ENCODE measurements around the gene CASTOR1.

The CASTOR1 gene

GRCh38 chr22:30296324-30296723, 7.0 kb upstream of the CASTOR1 start:
- Histone ChIP-seq H3K9ac (ENCODE audit: low read length) (no peak overlapping the region), H3K4me2 (ENCODE audit: low read depth, low read length, poor library complexity, severe bottlenecking) (no peak overlapping the region), H2AFZ (ENCODE audit: low read depth, low read length, severe bottlenecking) (no peak overlapping the region), H3K9me3 (ENCODE audit: insufficient read depth, low read length) (no peaks in the 10 kb centered on the region), H3K9me2 (replicated peaks; ENCODE audit: insufficient read depth, low read length) (no peaks in the 10 kb centered on the region), H4K20me1 (ENCODE audit: low read depth, low read length) (no peaks in the 10 kb centered on the region), H3K27me3 (ENCODE audit: low read length) (no peaks in the 10 kb centered on the region), H3K36me3 (ENCODE audit: low read length) (no peaks in the 10 kb centered on the region), H3K27ac (ENCODE audit: low read depth, low read length) (no peak overlapping the region), H3K79me2 (ENCODE audit: insufficient read depth, low read length) (no peaks in the 10 kb centered on the region), H3F3A (ENCODE audit: insufficient read depth) (no peaks in the 10 kb centered on the region), H3K4me3 (ENCODE audit: insufficient read depth, low read length, poor library complexity, severe bottlenecking) (no peak overlapping the region)
- TF ChIP-seq, protein P1, sequence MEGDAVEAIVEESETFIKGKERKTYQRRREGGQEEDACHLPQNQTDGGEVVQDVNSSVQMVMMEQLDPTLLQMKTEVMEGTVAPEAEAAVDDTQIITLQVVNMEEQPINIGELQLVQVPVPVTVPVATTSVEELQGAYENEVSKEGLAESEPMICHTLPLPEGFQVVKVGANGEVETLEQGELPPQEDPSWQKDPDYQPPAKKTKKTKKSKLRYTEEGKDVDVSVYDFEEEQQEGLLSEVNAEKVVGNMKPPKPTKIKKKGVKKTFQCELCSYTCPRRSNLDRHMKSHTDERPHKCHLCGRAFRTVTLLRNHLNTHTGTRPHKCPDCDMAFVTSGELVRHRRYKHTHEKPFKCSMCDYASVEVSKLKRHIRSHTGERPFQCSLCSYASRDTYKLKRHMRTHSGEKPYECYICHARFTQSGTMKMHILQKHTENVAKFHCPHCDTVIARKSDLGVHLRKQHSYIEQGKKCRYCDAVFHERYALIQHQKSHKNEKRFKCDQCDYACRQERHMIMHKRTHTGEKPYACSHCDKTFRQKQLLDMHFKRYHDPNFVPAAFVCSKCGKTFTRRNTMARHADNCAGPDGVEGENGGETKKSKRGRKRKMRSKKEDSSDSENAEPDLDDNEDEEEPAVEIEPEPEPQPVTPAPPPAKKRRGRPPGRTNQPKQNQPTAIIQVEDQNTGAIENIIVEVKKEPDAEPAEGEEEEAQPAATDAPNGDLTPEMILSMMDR (IDR thresholded peaks at IDR 0.05; ENCODE audit: insufficient read depth, low read length, poor library complexity, severe bottlenecking) = no peak
- TF ChIP-seq EZH2phosphoT487 (conservative IDR thresholded peaks at IDR 0.05; ENCODE audit: low read length) = no peak

GRCh38 chr22:30295576-30295975, 6.3 kb upstream of the CASTOR1 start:
- Histone ChIP-seq H2AFZ (ENCODE audit: low read depth, low read length, severe bottlenecking) (no peak overlapping the region), H3K4me3 (ENCODE audit: insufficient read depth, low read length, poor library complexity, severe bottlenecking) (no peak overlapping the region), H3K79me2 (ENCODE audit: insufficient read depth, low read length) (no peaks in the 10 kb centered on the region), H3F3A (ENCODE audit: insufficient read depth) (no peaks in the 10 kb centered on the region), H3K27me3 (ENCODE audit: low read length) (no peaks in the 10 kb centered on the region), H3K9ac (ENCODE audit: low read length) (no peak overlapping the region), H4K20me1 (ENCODE audit: low read depth, low read length) (no peaks in the 10 kb centered on the region), H3K27ac (ENCODE audit: low read depth, low read length) (no peak overlapping the region), H3K36me3 (ENCODE audit: low read length) (no peaks in the 10 kb centered on the region), H3K9me2 (replicated peaks; ENCODE audit: insufficient read depth, low read length) (no peaks in the 10 kb centered on the region), H3K9me3 (ENCODE audit: insufficient read depth, low read length) (no peaks in the 10 kb centered on the region), H3K4me2 (ENCODE audit: low read depth, low read length, poor library complexity, severe bottlenecking) (no peak overlapping the region)
- TF ChIP-seq, protein P1 (IDR thresholded peaks at IDR 0.05; ENCODE audit: insufficient read depth, low read length, poor library complexity, severe bottlenecking) = no peak
- TF ChIP-seq EZH2phosphoT487 (conservative IDR thresholded peaks at IDR 0.05; ENCODE audit: low read length) = no peak

GRCh38 chr22:30294830-30295229, 5.5 kb upstream of the CASTOR1 start:
- H3K79me2 ChIP-seq (ENCODE audit: insufficient read depth, low read length) = no peaks in the 10 kb centered on the region

More at GRCh38 chr22:30294830-30295229, 5.5 kb upstream of the CASTOR1 start:
- TF ChIP-seq, protein P1 (IDR thresholded peaks at IDR 0.05; ENCODE audit: insufficient read depth, low read length, poor library complexity, severe bottlenecking) = no peak
- TF ChIP-seq EZH2phosphoT487 (conservative IDR thresholded peaks at IDR 0.05; ENCODE audit: low read length) = no peak
- Histone ChIP-seq H3K27me3 (ENCODE audit: low read length) (no peaks in the 10 kb centered on the region), H3F3A (ENCODE audit: insufficient read depth) (peaks cover 2% of the 10 kb centered on the region; the same call in 1 of the 2 replicates), H3K9me3 (ENCODE audit: insufficient read depth, low read length) (no peaks in the 10 kb centered on the region), H4K20me1 (ENCODE audit: low read depth, low read length) (no peaks in the 10 kb centered on the region), H2AFZ (ENCODE audit: low read depth, low read length, severe bottlenecking) (no peak overlapping the region), H3K36me3 (ENCODE audit: low read length) (no peaks in the 10 kb centered on the region), H3K4me2 (ENCODE audit: low read depth, low read length, poor library complexity, severe bottlenecking) (no peak overlapping the region), H3K4me3 (ENCODE audit: insufficient read depth, low read length, poor library complexity, severe bottlenecking) (no peak overlapping the region), H3K9me2 (replicated peaks; ENCODE audit: insufficient read depth, low read length) (no peaks in the 10 kb centered on the region), H3K27ac (ENCODE audit: low read depth, low read length) (no peak overlapping the region), H3K9ac (ENCODE audit: low read length) (no peak overlapping the region)

Measured in SU-DHL-6 (cell line).